Measurements from ENCODE around the gene CD7.

CD7 gene

GRCh38 chr17:82313195-82314011 lies 4.0 kb downstream of the CD7 start:
- DNase-seq: no peak
- Histone ChIP-seq H3K36me3 (replicated peaks) (no peaks in the 10 kb centered on the region), H3K4me3 (ENCODE audit: low read depth, low read length) (no peak overlapping the region), H3K27ac (no peak overlapping the region), H3K27me3 (replicated peaks) (peaks cover 32% of the 10 kb centered on the region)
- TF ChIP-seq CTCF (IDR thresholded peaks at IDR 0.05; ENCODE audit: low read depth, low read length, missing control alignments): no peak
- in situ Hi-C loops (cut with HindIII; ENCODE audit: low pct_ligation_motif_present, low sequenced_read_pairs): no loop called here

- Histone ChIP-seq H3K27ac (no peak overlapping the region), H3K4me3 (ENCODE audit: low read depth, low read length) (no peak overlapping the region), H3K36me3 (replicated peaks) (no peaks in the 10 kb centered on the region), H3K27me3 (replicated peaks) (peaks cover 30% of the 10 kb centered on the region)
- DNase-seq: no peak
- in situ Hi-C loops (cut with HindIII; ENCODE audit: low pct_ligation_motif_present, low sequenced_read_pairs): no loop called here
- no peak for TF ChIP-seq CTCF (IDR thresholded peaks at IDR 0.05; ENCODE audit: low read depth, low read length, missing control alignments)
Measured at GRCh38 chr17:82311971-82312370, 5.4 kb downstream of the CD7 start.

GRCh38 chr17:82310877-82311276 lies 6.5 kb downstream of the CD7 start:
- H3K4me3 ChIP-seq (ENCODE audit: low read depth, low read length): no peak overlapping the region
- in situ Hi-C loops (cut with HindIII; ENCODE audit: low pct_ligation_motif_present, low sequenced_read_pairs): no loop called here
- no peaks in the 10 kb centered on the region for H3K36me3 ChIP-seq (replicated peaks)
- DNase-seq: no peak
- TF ChIP-seq CTCF (IDR thresholded peaks at IDR 0.05; ENCODE audit: low read depth, low read length, missing control alignments): no peak
- H3K27ac ChIP-seq: no peak overlapping the region
- H3K27me3 ChIP-seq (replicated peaks): peaks cover 19% of the 10 kb centered on the region

- H3K36me3 ChIP-seq (replicated peaks): no peaks in the 10 kb centered on the region
- in situ Hi-C loops (cut with HindIII; ENCODE audit: low pct_ligation_motif_present, low sequenced_read_pairs): no loop called here
- DNase-seq: no peak
Measured at GRCh38 chr17:82309656-82310570, 7.5 kb downstream of the CD7 start.

GRCh38 chr17:82305727-82306300 lies 11.6 kb downstream of the CD7 start:
- H3K27me3 ChIP-seq (replicated peaks): peaks cover 3% of the 10 kb centered on the region
- H3K4me3 ChIP-seq (ENCODE audit: low read depth, low read length): no peak overlapping the region
- H3K27ac ChIP-seq: no peak overlapping the region
- DNase-seq: no peak
- TF ChIP-seq CTCF (IDR thresholded peaks at IDR 0.05; ENCODE audit: low read depth, low read length, missing control alignments): no peak
- in situ Hi-C loops (cut with HindIII; ENCODE audit: low pct_ligation_motif_present, low sequenced_read_pairs): no loop called here
- H3K36me3 ChIP-seq (replicated peaks): no peaks in the 10 kb centered on the region

More at GRCh38 chr17:82309656-82310570, 7.5 kb downstream of the CD7 start:
- no peak for TF ChIP-seq CTCF (IDR thresholded peaks at IDR 0.05; ENCODE audit: low read depth, low read length, missing control alignments)
- peaks cover 13% of the 10 kb centered on the region for H3K27me3 ChIP-seq (replicated peaks)
- no peak overlapping the region for H3K27ac ChIP-seq
- H3K4me3 ChIP-seq (ENCODE audit: low read depth, low read length): no peak overlapping the region
